Measurements from ENCODE around the gene ZNF521. TPM values are rescaled to one million over a fixed set of nuclear protein-coding genes. Genes with fewer than 3 reads are reported as not detected.

The ZNF521 gene
- polyA plus RNA-seq, 1 experiment: 25.9 TPM

DNA sequence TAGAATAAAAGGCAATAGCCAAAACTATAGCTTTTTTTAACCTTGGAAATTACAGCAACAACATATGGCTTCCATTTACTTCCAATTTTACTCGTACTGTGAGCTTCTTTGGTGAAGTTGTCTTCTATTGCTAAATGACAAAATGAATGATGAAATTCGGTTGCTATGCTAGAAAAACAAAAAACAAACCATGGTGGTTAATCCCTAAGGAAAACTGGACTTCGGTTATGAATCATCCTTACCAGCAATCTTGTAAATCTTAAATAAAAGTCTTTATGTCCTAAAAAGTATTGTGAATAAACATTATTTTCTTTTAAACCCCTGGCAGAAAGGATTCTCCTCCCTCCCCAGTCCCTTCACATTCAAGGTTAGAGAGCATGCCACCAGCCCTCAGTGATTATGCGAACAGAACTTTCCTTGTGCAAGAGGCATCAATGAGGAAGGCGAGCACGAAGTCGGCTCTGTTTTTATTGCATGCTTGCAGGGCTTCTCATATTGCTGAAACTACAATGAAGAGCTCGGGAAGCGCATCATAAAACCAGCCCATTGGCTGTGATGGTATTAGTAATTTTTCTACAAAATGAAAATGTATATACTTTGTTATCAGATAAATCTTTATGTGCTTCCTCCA lies 62.9 kb downstream of the ZNF521 start:
- CTCF ChIA-PET: no interaction called here
- Histone ChIP-seq H3K27me3 (ENCODE audit: control insufficient read depth, insufficient read depth, low read length) (no peaks in the 10 kb centered on the region), H3K4me3 (ENCODE audit: low read depth, low read length) (no peak overlapping the region), H3K9me3 (ENCODE audit: control insufficient read depth, insufficient read depth, low read length) (no peaks in the 10 kb centered on the region), H3K27ac (ENCODE audit: low read depth, low read length) (peak overlapping the region; percentile 40)
- peak; percentile 69 for DNase-seq (ENCODE audit: low read depth, low spot score)
- TF ChIP-seq CTCF (IDR thresholded peaks at IDR 0.05; ENCODE audit: low read depth, low read length): no peak
- POLR2A ChIA-PET: interaction anchor here (0.6 to 2.0 kb wide), 2 partner anchors 10 to 41 kb away, joined by 3 to 10 read pairs; no protein-coding TSS in a partner anchor

DNA sequence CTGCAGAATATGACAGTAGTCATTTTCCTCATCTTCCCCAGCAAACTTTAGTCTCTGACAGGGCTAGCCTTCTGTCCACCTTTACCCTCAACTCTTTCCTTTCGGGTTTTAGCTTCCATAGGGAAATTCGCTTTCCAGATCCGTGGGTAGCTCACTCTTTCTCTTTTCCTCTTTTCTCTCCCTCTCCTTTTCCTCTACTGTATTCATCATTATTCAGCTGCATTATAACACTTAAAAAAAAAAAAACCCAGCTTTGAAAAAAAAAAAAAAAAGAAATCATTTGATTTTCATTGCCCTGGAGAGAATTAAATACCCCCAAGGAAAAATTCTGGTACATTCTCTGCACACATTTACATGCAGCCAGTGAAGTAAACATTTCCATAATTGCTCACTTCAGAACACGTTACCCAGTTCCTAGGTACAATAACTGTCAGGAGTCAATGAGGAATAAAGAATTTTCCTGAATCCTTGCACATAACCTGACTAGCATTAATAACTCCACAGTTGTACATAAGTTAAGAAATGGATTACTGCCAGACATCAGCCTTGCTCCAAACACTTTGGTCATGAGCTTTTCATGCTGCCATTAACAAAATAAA lies 63.5 kb downstream of the ZNF521 start:
- POLR2A ChIA-PET: interaction anchor here (2.0 kb wide), 1 partner anchor 10 kb away, joined by 10 read pairs; no protein-coding TSS in a partner anchor
- CTCF ChIA-PET: no interaction called here
- no peak overlapping the region for H3K4me3 ChIP-seq (ENCODE audit: low read depth, low read length)

GRCh38 chr18:25287106-25287505 lies 64.9 kb downstream of the ZNF521 start:
- DNase-seq (ENCODE audit: low read depth, low spot score): no peak
- TF ChIP-seq CTCF (IDR thresholded peaks at IDR 0.05; ENCODE audit: low read depth, low read length): no peak
- Histone ChIP-seq H3K27me3 (ENCODE audit: control insufficient read depth, insufficient read depth, low read length) (no peaks in the 10 kb centered on the region), H3K4me3 (ENCODE audit: low read depth, low read length) (no peak overlapping the region), H3K27ac (ENCODE audit: low read depth, low read length) (no peak overlapping the region), H3K9me3 (ENCODE audit: control insufficient read depth, insufficient read depth, low read length) (no peaks in the 10 kb centered on the region)
- POLR2A ChIA-PET: no interaction called here
- CTCF ChIA-PET: no interaction called here

More for the DNA sequence above, 63.5 kb downstream of the ZNF521 start:
- no peaks in the 10 kb centered on the region for H3K27me3 ChIP-seq (ENCODE audit: control insufficient read depth, insufficient read depth, low read length)
- H3K9me3 ChIP-seq (ENCODE audit: control insufficient read depth, insufficient read depth, low read length): no peaks in the 10 kb centered on the region
- no peak overlapping the region for H3K27ac ChIP-seq (ENCODE audit: low read depth, low read length)
- no peak for TF ChIP-seq CTCF (IDR thresholded peaks at IDR 0.05; ENCODE audit: low read depth, low read length)
- DNase-seq (ENCODE audit: low read depth, low spot score): no peak

DNA sequence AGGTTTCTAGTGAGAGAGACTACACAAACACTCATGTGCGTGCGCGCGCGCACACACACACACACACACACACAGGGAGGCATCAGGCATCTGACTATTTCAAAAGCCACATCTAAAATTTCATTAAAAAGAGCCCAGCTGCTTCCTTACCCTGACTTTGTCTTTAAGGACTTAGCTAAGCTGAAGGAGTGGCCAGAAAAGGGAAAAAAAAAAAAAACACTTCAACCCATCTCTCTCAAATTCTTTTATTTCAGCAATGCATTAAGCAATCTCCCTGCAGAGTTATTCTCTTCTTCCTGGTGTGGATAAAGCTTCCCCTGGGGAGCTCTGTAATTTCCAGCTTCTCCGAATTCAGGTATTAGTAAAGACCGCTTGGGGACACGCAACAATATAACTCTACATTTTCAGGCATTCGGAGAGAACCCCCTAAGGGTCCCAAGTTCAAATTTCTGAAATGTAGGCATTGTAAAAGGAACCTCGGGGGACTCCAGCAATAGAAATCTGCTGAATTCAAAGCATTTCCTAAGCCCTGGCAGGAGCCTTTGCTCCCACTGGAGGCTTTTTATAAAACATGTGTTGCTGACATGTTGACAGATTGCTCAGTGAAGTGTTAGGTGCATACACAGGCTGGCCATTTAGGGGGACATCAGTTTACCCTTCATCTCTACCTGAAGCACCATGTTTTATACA lies 67.0 kb downstream of the ZNF521 start:
- no peak for TF ChIP-seq CTCF (IDR thresholded peaks at IDR 0.05; ENCODE audit: low read depth, low read length)
- H3K27me3 ChIP-seq (ENCODE audit: control insufficient read depth, insufficient read depth, low read length): no peaks in the 10 kb centered on the region
- no peak overlapping the region for H3K27ac ChIP-seq (ENCODE audit: low read depth, low read length)
- no peak for DNase-seq (ENCODE audit: low read depth, low spot score)
- no peak overlapping the region for H3K4me3 ChIP-seq (ENCODE audit: low read depth, low read length)
- no peaks in the 10 kb centered on the region for H3K9me3 ChIP-seq (ENCODE audit: control insufficient read depth, insufficient read depth, low read length)
- POLR2A ChIA-PET: interaction anchor here (0.5 to 0.8 kb wide), 2 partner anchors 36 to 63 kb away, joined by 3 read pairs; no protein-coding TSS in a partner anchor
- CTCF ChIA-PET: interaction anchor here (0.7 kb wide), 1 partner anchor 22 kb away, joined by 3 read pairs; no protein-coding TSS in a partner anchor

DNA sequence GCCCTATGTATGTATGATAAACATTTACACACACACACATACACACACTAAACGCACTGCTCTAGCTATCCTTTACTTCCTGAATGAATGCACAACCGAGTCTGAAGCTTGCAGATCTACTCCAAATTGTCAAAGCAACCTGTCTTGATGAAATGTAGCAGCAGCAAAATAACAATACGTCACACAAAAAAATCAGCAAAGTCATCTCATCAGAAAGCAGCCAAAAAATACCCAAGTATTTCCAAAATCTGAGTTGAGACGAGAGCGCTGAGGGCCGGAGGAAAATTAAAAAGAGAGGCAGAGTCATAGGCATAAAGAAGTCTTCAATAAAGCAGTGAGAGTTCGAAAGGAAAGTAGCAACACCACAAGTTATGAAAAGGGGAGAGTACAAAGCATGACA lies 67.7 kb downstream of the ZNF521 start:
- H3K27ac ChIP-seq (ENCODE audit: low read depth, low read length): no peak overlapping the region
- no peak overlapping the region for H3K4me3 ChIP-seq (ENCODE audit: low read depth, low read length)
- ChIA-PET CTCF (interaction anchor here (0.6 kb wide), 1 partner anchor 184 kb away, joined by 5 read pairs; no protein-coding TSS in a partner anchor), POLR2A (no interaction called here)
- TF ChIP-seq CTCF (IDR thresholded peaks at IDR 0.05; ENCODE audit: low read depth, low read length): no peak
- no peaks in the 10 kb centered on the region for H3K27me3 ChIP-seq (ENCODE audit: control insufficient read depth, insufficient read depth, low read length)
- DNase-seq (ENCODE audit: low read depth, low spot score): no peak
- no peaks in the 10 kb centered on the region for H3K9me3 ChIP-seq (ENCODE audit: control insufficient read depth, insufficient read depth, low read length)

All from AG04450 (cell line).